ENCODE results near the gene SEC22C. TPM values are rescaled to one million over a fixed set of nuclear protein-coding genes. Genes with fewer than 3 reads are reported as not detected.

The SEC22C gene
- total and polyA plus RNA-seq, 11 donors: 17.4 to 40.5 (median 28.9) TPM

DNA sequence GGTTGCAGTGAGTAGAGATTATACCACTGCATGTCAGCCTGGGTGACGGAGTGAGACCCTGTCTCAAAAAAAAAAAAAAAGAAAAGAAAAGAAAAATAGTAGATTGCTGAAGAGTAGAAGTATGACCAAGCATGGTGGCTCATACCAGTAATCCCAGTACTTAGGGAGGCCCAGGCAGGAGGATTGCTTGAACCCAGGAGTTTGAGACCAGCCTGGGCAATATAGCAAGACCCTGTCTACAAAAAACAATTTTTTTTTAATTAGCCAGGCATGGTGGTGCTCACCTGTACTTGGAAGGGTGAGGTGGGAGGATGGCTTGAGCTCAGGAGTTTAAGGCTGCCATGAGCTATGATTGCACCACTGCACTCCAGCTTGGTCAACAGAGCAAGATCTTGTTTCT is 21.2 kb upstream of the SEC22C start:
- H3K4me1 ChIP-seq: peaks cover 0 to 48% (median 37%) of the 10 kb centered on the region in 12 donors
- H3K36me3 ChIP-seq: peaks cover 0 to 31% (median 6%) of the 10 kb centered on the region in 9 donors
- WGBS, 4 donors: 94 to 100% (median 98%) methylated on average over 1 of the region's 1 CpG

DNA sequence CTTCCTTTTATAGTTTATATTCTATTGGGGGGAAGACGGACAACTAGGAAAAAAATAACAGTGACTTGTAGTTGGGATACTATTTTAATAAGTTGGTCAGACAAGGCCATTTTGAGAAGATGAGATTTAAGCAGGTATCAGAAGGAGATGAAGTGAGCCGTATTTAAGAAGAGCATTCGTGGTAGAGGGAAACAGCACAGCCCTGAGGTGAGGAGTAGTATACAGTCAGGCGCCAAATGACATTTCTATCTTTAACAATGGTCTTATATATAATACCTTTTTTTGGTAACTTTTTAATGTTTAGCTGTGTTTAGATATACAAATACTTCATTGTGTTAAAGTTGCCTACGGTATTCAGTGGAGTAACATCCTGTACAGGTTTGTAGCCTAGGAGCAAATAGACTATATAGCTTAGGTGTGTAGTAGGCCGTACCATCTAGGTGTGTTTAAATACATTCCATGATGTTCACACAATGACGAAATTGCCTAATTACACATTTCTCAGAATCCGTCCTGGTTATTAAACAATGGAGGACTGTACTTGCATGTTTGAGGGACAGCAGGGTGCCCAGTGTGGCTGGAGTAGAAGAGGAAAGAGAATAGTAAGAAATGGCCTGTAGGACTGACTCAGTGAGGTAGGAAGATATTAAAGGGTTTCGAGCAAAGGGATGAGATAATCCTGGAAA is 20.3 kb upstream of the SEC22C start:
- no peak for TF ChIP-seq POLR2A (IDR thresholded peaks at IDR 0.05)
- TF ChIP-seq, protein P1, sequence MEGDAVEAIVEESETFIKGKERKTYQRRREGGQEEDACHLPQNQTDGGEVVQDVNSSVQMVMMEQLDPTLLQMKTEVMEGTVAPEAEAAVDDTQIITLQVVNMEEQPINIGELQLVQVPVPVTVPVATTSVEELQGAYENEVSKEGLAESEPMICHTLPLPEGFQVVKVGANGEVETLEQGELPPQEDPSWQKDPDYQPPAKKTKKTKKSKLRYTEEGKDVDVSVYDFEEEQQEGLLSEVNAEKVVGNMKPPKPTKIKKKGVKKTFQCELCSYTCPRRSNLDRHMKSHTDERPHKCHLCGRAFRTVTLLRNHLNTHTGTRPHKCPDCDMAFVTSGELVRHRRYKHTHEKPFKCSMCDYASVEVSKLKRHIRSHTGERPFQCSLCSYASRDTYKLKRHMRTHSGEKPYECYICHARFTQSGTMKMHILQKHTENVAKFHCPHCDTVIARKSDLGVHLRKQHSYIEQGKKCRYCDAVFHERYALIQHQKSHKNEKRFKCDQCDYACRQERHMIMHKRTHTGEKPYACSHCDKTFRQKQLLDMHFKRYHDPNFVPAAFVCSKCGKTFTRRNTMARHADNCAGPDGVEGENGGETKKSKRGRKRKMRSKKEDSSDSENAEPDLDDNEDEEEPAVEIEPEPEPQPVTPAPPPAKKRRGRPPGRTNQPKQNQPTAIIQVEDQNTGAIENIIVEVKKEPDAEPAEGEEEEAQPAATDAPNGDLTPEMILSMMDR (IDR thresholded peaks at IDR 0.05): peak in 1 of 12 donors; percentile 8
- Histone ChIP-seq H3K36me3 (peaks cover 0 to 27% (median 6%) of the 10 kb centered on the region in 9 donors), H3K4me3 (peak overlapping the region in 11 of 12 donors; percentile 74 to 97 (median 86)), H3K9me3 (peaks cover 0 to 13% (median 2%) of the 10 kb centered on the region in 12 donors), H3K4me1 (peaks cover 0 to 48% (median 37%) of the 10 kb centered on the region in 12 donors), H3K27ac (peak overlapping the region; percentile 95 to 100 (median 98)), H3K27me3 (no peaks in the 10 kb centered on the region)
- intact Hi-C loops (cut with DNase I): loop anchor here in 8 of 10 donors (2.0 to 10.0 kb wide), 3 partner anchors 50 to 143 kb away; partner anchors contain the start of gene ZBTB47 (in 7 of the 8)
- 41 to 57% (median 47%) methylated on average over 9 of the region's 9 CpGs for WGBS, 4 donors
- no peak for ATAC-seq
- no peak for DNase-seq

More for the DNA sequence above, 21.2 kb upstream of the SEC22C start:
- ATAC-seq (no peak), DNase-seq (no peak)
- Histone ChIP-seq H3K9me3 (peaks cover 0 to 13% (median 2%) of the 10 kb centered on the region in 12 donors), H3K4me3 (no peak overlapping the region), H3K27ac (peak overlapping the region in 5 of 12 donors; percentile 20 to 99 (median 98)), H3K27me3 (no peaks in the 10 kb centered on the region)
- intact Hi-C loops (cut with DNase I): loop anchor here in 7 of 10 donors (5.0 to 10.0 kb wide), 2 partner anchors 49 to 142 kb away; partner anchors contain the start of gene ZBTB47 (in 6 of the 7)
- no peak for TF ChIP-seq POLR2A (IDR thresholded peaks at IDR 0.05)
- TF ChIP-seq, protein P1 (IDR thresholded peaks at IDR 0.05): no peak

DNA sequence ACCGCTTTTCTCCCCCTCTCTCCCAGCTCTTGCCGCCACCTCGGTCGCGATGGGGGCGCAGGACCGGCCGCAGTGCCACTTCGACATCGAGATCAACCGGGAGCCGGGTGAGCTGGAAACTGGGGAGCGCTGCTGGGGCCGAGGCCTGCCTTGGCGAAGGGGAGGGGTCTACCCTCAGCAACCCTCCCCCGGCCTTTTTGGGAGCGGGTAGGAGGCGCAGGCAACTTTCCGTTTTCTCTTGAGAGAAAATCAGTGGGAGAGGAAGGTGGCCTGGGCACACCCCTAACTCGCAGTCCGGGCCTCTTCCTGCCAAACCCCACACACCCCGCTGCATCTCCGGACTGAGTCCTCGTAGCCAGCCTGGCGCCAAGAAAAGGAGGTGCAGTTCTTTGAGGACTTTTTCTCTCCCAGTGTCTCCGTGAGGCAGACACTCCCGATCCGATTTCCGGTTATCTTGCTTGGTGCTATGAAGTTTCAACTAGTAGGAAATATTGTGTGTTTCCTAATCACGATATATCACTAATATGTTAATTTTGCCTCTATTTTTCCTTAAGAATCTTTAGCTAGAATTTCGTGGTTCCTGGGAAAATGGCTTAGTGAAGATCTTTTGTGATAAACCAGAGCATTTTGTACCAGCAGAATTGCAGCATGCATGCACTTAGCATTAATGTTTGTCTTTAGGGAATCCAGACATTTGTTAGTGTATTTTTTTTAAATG is 19.4 kb upstream of the SEC22C start:
- Histone ChIP-seq H3K27ac (peak overlapping the region; percentile 95 to 100 (median 98)), H3K4me3 (peak overlapping the region; percentile 74 to 97 (median 88)), H3K4me1 (peaks cover 0 to 44% (median 33%) of the 10 kb centered on the region in 12 donors), H3K36me3 (peaks cover 0 to 19% (median 6%) of the 10 kb centered on the region in 9 donors), H3K27me3 (no peaks in the 10 kb centered on the region), H3K9me3 (peaks cover 0 to 13% (median 2%) of the 10 kb centered on the region in 12 donors)
- DNase-seq: peak; percentile 67 to 82 (median 81)
- peak; percentile 27 to 62 (median 60) for ATAC-seq
- intact Hi-C loops (cut with DNase I): loop anchor here in 8 of 10 donors (1.0 to 10.0 kb wide), 4 partner anchors 11 to 144 kb away; partner anchors contain the start of genes ZBTB47 (in 7 of the 8) and SS18L2 (in 1 of the 8)
- WGBS, 4 donors: 0 to 1% (median 0%) methylated on average over 20 to 31 of the region's 31 CpGs
- no peak for TF ChIP-seq POLR2A (IDR thresholded peaks at IDR 0.05)
- TF ChIP-seq, protein P1 (IDR thresholded peaks at IDR 0.05): peak in 2 of 12 donors; percentile 10 to 29

All from heart left ventricle (tissue), 16 donors.